A549 (cell line): ENCODE results near the gene MGAT5. TPM values are rescaled to one million over a fixed set of nuclear protein-coding genes. Genes with fewer than 3 reads are reported as not detected.

ENCODE experiments used
- ATAC-seq, 2 experiments: fragments of 200-7000 bp in 1 of 2; fragments of >200 bp in 1 of 2; cut with Nextera tagmentation in 1 of 2; cut with Tn5 transposase in 1 of 2; 3 replicates each; pipeline versions ENCODE4 v1.8.0 to v1.9.1; 2018 to 2020; ENCODE audit warnings: mild to moderate bottlenecking in 1 of 2, moderate library complexity in 1 of 2
- CTCF ChIA-PET: fragments of 300-600 bp; sonication (Branson Sonifier 250); formaldehyde crosslinking; extraction: SDS; loops from one replicate; lab custom pipeline; 2021; ENCODE audit warnings: antibody characterized with exemption, inconsistent platforms; lab: Yijun Ruan, JAX
- POLR2A ChIA-PET: fragments of 350-600 bp; formaldehyde crosslinking; extraction: SDS; loops from one replicate; lab custom pipeline; 2021; ENCODE audit warnings: antibody characterized with exemption, inconsistent platforms; lab: Yijun Ruan, JAX
- DNase-seq, 2 experiments: peaks; one replicate each; pipeline versions ENCODE4 v3.0.0 to v3.0.0-alpha.2; 2011 to 2016; ENCODE audit warnings: low read depth in 1 of 2, low spot score in 1 of 2
- FAIRE-seq: peaks from 2 replicates; lab custom pipeline; 2011; peaks lifted over from hg19 to GRCh38; lab: Jason Lieb, UNC
- H3K27ac ChIP-seq, 2 experiments: fragments of >200 bp; sonication (Bioruptor Twin); formaldehyde crosslinking; 3 replicates each; pipeline ENCODE4 v1.5.1; 2016 to 2017
- H3K4me1 ChIP-seq: fragments of >200 bp; sonication (Bioruptor Twin); formaldehyde crosslinking; 3 replicates; pipeline ENCODE4 v1.6.1; 2016
- H3K4me2 ChIP-seq: fragments of >200 bp; sonication (Bioruptor Twin); formaldehyde crosslinking; 3 replicates; pipeline ENCODE4 v1.6.1; 2016
- H3K4me3 ChIP-seq: fragments of >200 bp; sonication (Bioruptor Twin); formaldehyde crosslinking; 3 replicates; pipeline ENCODE4 v1.5.1; 2016
- H3K9me3 ChIP-seq: fragments of >200 bp; sonication (Bioruptor Twin); formaldehyde crosslinking; 3 replicates; pipeline ENCODE4 v1.6.1; 2016
- BHLHE40 ChIP-seq: IDR thresholded peaks from 2 replicates; pipeline ENCODE4 v1.6.1; 2012; ENCODE audit warnings: low read depth, low read length, inconsistent platforms
- CBX2 ChIP-seq: fragments of 200-600 bp; sonication (generic); IDR thresholded peaks from 2 replicates; pipeline ENCODE4 v1.6.1; 2016; ENCODE audit warnings: low read depth, mild to moderate bottlenecking, borderline replicate concordance
- CBX8 ChIP-seq: fragments of 200-600 bp; sonication (generic); IDR thresholded peaks from 2 replicates; pipeline ENCODE4 v1.6.1; 2016
- EHMT2 ChIP-seq: fragments of 200-600 bp; sonication (generic); IDR thresholded peaks from 2 replicates; pipeline ENCODE4 v1.6.1; 2016; ENCODE audit warnings: antibody characterized with exemption, low read depth, mild to moderate bottlenecking, moderate library complexity
- FOXS1 ChIP-seq: fragments of 250-450 bp; sonication (Bioruptor Pico); IDR thresholded peaks from 2 replicates; pipeline ENCODE4 v1.5.0; 2020; ENCODE audit warnings: mild to moderate bottlenecking, moderate library complexity
- HDAC2 ChIP-seq: fragments of 200-600 bp; sonication (generic); IDR thresholded peaks from 2 replicates; pipeline ENCODE4 v1.6.1; 2016
- HEYL ChIP-seq: fragments of 250-450 bp; sonication (Bioruptor Pico); IDR thresholded peaks from 2 replicates; pipeline ENCODE4 v1.8.0; 2021; ENCODE audit warnings: mild to moderate bottlenecking, moderate library complexity
- HOXB13 ChIP-seq: fragments of 250-450 bp; sonication (Bioruptor Pico); IDR thresholded peaks from 2 replicates; pipeline ENCODE4 v1.5.0; 2020; ENCODE audit warnings: low read depth, mild to moderate bottlenecking, moderate library complexity
- JUNB ChIP-seq: fragments of >200 bp; sonication (Bioruptor Twin); formaldehyde crosslinking; IDR thresholded peaks from 2 replicates; pipeline ENCODE4 v1.6.1; 2016
- KDM1A ChIP-seq: fragments of 200-600 bp; sonication (generic); IDR thresholded peaks from 2 replicates; pipeline ENCODE4 v1.6.1; 2016; ENCODE audit warnings: low read depth, mild to moderate bottlenecking
- KDM5A ChIP-seq: fragments of 200-600 bp; sonication (generic); IDR thresholded peaks from 2 replicates; pipeline ENCODE4 v1.6.1; 2016; ENCODE audit warnings: antibody characterized with exemption, mild to moderate bottlenecking
- NR3C1 ChIP-seq: fragments of >200 bp; sonication (Bioruptor Twin); formaldehyde crosslinking; IDR thresholded peaks from 3 replicates; pipeline ENCODE4 v1.6.1; 2017
- RNF2 ChIP-seq: fragments of 200-600 bp; sonication (generic); IDR thresholded peaks from 2 replicates; pipeline ENCODE4 v1.6.1; 2016; ENCODE audit warnings: low read depth, mild to moderate bottlenecking, antibody characterized with exemption, moderate library complexity, borderline replicate concordance
- ZC3H11A ChIP-seq: fragments of 450-650 bp; IDR thresholded peaks from 2 replicates; pipeline ENCODE4 v1.6.1; 2014; ENCODE audit warnings: antibody characterized with exemption, mild to moderate bottlenecking
- ZFP36 ChIP-seq: fragments of 450-650 bp; IDR thresholded peaks from 2 replicates; pipeline ENCODE4 v1.6.1; 2014; ENCODE audit warnings: borderline replicate concordance; ENCODE audit not compliant: partially characterized antibody
- WGBS: methylation state at CpG from one replicate; pipeline ENCODE4 v1.1.6; 2017; ENCODE audit errors: missing lambda C conversion rate; 5-methylcytosine and 5-hydroxymethylcytosine counted together
- polyA plus RNA-seq, 4 experiments: library from polyadenylated mRNA; depleted of rRNA in 3 of 4; stranded (reverse); fragments of >200 nt; fragmentation: RNase III in 1 of 4; extraction: RNeasy Plus Mini Kit Qiagen cat#74134 plus additional on column Dnase treatment in 1 of 4; gene quantifications; 2 replicates in 3 of 4; 3 replicates in 1 of 4; pipeline ENCODE4 v1.2.3, GENCODE V29; 2011 to 2017
- TF ChIP-seq, protein P1 (sequence below): IDR thresholded peaks from 2 replicates; pipeline ENCODE4 v1.6.1; 2012; ENCODE audit warnings: low read depth, borderline replicate concordance
- TF ChIP-seq, protein P2 (sequence below): fragments of >200 bp; sonication (Bioruptor Twin); formaldehyde crosslinking; IDR thresholded peaks from 2 replicates; pipeline ENCODE4 v1.6.1; 2016
- TF ChIP-seq, protein P3 (sequence below): fragments of 250-450 bp; sonication (Bioruptor Pico); IDR thresholded peaks from 2 replicates; pipeline ENCODE4 v1.5.0; 2021; ENCODE audit warnings: mild to moderate bottlenecking, moderate library complexity, borderline replicate concordance
- TF ChIP-seq, protein P4 (sequence below): fragments of 450-650 bp; IDR thresholded peaks from 2 replicates; pipeline ENCODE4 v1.6.1; 2014; ENCODE audit warnings: antibody characterized with exemption
- TF ChIP-seq, protein P5 (sequence below): fragments of 150-350 bp; IDR thresholded peaks from 2 replicates; pipeline ENCODE4 v1.6.1; 2014; ENCODE audit warnings: low read depth, mild to moderate bottlenecking, low read length

The MGAT5 gene
- polyA plus RNA-seq, 2 of the 4 experiments (the other 2 are of a cell fraction) = 13.2 to 17.1 TPM

DNA sequence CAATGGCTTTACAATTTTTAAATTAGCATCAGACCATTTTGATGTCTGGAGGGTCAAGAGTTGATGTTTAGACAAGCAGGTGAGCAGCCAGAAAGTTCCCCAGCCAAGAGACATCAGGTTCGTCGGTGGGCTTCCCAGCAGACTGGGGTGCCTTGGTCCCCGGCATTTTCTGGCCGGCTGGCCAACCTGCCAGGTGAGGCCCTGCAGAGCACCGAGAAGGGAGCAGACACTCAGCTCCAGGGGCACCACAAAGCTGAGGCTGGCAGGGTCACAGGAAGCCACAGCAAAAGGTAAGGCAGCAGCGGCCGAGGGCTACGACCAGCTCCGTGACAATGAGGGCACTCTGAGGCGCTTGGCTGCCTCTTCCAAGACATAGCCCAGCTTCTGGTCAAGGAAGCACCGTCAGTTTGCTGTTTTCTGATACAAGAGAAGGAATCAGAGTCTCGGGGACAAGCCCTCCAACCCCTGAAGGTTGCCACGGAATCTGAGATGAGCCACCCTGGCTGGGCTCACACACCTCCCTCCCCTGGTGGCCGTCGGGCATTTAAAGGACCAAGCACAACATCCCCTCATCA, 229.0 kb downstream of the MGAT5 start:
- ChIA-PET CTCF (interaction anchor here (1.2 kb wide), 1 partner anchor 23 kb away, joined by 4 read pairs; no protein-coding TSS in a partner anchor), POLR2A (no interaction called here)
- H3K4me1 ChIP-seq = no peaks in the 10 kb centered on the region
- no peak overlapping the region for H3K4me2 ChIP-seq
- ATAC-seq (no peak), DNase-seq (no peak), FAIRE-seq (no peak)
- no peak overlapping the region for H3K4me3 ChIP-seq
- 43% methylated on average over 12 of the region's 15 CpGs for WGBS
- H3K27ac ChIP-seq = no peak overlapping the region
- H3K9me3 ChIP-seq = no peaks in the 10 kb centered on the region
- no peak for TF ChIP-seq ZC3H11A

DNA sequence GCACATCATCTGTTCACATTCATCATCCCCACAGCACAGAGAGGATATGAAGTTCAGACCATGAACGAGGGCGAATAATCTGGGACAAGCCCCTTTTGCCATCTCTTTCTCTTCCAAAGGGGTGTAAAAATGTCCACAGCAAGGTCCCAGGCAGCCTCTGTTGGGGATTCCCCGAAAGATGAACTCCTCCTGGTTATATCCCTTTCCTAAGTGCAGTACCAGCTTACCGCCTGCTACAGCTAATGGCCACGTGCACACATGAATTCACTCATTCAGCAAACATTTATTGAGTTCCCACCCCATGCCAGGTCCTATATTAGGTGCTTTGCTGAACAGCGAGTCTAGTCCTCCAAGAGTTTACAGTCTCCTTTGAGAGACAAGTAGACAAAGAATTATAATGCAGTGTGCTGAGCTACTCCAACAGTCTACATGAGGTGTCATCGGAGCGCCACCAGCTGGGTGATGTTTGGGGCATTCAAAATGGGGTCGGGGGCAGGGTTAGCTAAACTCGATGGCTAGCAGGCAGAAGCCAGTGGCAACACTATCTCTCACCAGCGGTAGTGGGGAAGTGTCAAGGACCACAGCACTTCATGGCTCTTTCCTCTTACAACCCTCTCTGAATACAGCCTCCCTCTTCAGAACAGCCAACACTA, 236.0 kb downstream of the MGAT5 start:
- no peak for ATAC-seq
- no peak for TF ChIP-seq CBX8
- TF ChIP-seq, protein P1, sequence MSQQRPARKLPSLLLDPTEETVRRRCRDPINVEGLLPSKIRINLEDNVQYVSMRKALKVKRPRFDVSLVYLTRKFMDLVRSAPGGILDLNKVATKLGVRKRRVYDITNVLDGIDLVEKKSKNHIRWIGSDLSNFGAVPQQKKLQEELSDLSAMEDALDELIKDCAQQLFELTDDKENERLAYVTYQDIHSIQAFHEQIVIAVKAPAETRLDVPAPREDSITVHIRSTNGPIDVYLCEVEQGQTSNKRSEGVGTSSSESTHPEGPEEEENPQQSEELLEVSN = no peak
- TF ChIP-seq, protein P2, sequence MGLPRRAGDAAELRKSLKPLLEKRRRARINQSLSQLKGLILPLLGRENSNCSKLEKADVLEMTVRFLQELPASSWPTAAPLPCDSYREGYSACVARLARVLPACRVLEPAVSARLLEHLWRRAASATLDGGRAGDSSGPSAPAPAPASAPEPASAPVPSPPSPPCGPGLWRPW = no peak
- Histone ChIP-seq H3K27ac (no peak overlapping the region), H3K9me3 (no peaks in the 10 kb centered on the region), H3K4me1 (no peaks in the 10 kb centered on the region), H3K4me2 (no peak overlapping the region), H3K4me3 (no peak overlapping the region)
- WGBS = 47% methylated on average over 11 of the region's 11 CpGs
- CTCF ChIA-PET = interaction anchor here (0.9 to 1.9 kb wide), 2 partner anchors 25 to 39 kb away, joined by 3 to 5 read pairs; no protein-coding TSS in a partner anchor
- no peak for DNase-seq
- FAIRE-seq = no peak
- POLR2A ChIA-PET = no interaction called here

DNA sequence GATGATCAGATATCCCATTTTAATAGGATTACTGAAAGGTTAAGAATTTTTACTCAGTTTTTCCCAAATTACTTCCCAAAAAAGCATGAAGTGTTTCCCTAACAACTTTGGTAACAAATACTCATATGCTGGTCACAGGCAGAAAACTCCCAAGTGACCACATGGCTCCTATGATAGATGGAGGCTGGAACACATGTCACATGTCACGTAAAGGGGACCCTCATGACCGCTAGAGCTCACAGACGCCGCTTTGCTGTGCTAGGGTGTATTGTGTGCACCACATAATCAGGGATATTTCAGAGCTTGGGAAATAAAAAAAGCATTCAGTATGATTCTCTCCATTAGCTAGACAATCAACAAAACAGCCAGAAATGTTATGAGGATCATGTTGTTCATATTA, 236.7 kb downstream of the MGAT5 start:
- WGBS = 24% methylated on average over 4 of the region's 4 CpGs
- POLR2A ChIA-PET = no interaction called here
- Histone ChIP-seq H3K4me1 (no peaks in the 10 kb centered on the region), H3K9me3 (no peaks in the 10 kb centered on the region), H3K4me3 (no peak overlapping the region), H3K27ac (no peak overlapping the region), H3K4me2 (no peak overlapping the region)
- CTCF ChIA-PET = interaction anchor here (0.9 to 1.9 kb wide), 2 partner anchors 26 to 39 kb away, joined by 3 to 5 read pairs; no protein-coding TSS in a partner anchor
- TF ChIP-seq CBX2 (no peak), CBX8 (no peak), HEYL (CRISPR knock-in tag) (no peak), NR3C1 (no peak), EHMT2 (no peak), KDM1A (no peak), KDM5A (no peak), HDAC2 (no peak), JUNB (no peak), BHLHE40 (no peak), ZFP36 (no peak), FOXS1 (no peak), HOXB13 (CRISPR knock-in tag) (no peak), RNF2 (no peak)
- TF ChIP-seq, protein P3, sequence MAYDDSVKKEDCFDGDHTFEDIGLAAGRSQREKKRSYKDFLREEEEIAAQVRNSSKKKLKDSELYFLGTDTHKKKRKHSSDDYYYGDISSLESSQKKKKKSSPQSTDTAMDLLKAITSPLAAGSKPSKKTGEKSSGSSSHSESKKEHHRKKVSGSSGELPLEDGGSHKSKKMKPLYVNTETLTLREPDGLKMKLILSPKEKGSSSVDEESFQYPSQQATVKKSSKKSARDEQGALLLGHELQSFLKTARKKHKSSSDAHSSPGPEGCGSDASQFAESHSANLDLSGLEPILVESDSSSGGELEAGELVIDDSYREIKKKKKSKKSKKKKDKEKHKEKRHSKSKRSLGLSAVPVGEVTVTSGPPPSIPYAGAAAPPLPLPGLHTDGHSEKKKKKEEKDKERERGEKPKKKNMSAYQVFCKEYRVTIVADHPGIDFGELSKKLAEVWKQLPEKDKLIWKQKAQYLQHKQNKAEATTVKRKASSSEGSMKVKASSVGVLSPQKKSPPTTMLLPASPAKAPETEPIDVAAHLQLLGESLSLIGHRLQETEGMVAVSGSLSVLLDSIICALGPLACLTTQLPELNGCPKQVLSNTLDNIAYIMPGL (CRISPR knock-in tag) = no peak
- TF ChIP-seq, protein P2 = no peak
- TF ChIP-seq, protein P4, sequence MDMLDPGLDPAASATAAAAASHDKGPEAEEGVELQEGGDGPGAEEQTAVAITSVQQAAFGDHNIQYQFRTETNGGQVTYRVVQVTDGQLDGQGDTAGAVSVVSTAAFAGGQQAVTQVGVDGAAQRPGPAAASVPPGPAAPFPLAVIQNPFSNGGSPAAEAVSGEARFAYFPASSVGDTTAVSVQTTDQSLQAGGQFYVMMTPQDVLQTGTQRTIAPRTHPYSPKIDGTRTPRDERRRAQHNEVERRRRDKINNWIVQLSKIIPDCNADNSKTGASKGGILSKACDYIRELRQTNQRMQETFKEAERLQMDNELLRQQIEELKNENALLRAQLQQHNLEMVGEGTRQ = no peak
- TF ChIP-seq, protein P5, sequence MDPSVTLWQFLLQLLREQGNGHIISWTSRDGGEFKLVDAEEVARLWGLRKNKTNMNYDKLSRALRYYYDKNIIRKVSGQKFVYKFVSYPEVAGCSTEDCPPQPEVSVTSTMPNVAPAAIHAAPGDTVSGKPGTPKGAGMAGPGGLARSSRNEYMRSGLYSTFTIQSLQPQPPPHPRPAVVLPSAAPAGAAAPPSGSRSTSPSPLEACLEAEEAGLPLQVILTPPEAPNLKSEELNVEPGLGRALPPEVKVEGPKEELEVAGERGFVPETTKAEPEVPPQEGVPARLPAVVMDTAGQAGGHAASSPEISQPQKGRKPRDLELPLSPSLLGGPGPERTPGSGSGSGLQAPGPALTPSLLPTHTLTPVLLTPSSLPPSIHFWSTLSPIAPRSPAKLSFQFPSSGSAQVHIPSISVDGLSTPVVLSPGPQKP = no peak
- FAIRE-seq = no peak
- no peak for ATAC-seq
- no peak for DNase-seq
